Measurements from ENCODE around the gene FAM229A. TPM values are rescaled to one million over a fixed set of nuclear protein-coding genes. Genes with fewer than 3 reads are reported as not detected.
"Not testable (repeated sequence)": the region's sequence is repeated elsewhere in the genome, so short reads cannot be mapped to it uniquely, and the experiment has no call there.

The FAM229A gene
- 2.8 TPM for total RNA-seq
- long read RNA-seq, partial matches to known transcripts: 0 of 1 reads
- long read RNA-seq, other reads (novel, unspliced or antisense): 0 of 1 reads

GRCh38 chr1:32362474-32363313 lies at the start of gene FAM229A, which contains the start of gene TSSK3:
FAM229A (minus strand) TSS chr1:32362485; CDS start chr1:32362091, 394 bp downstream.
TSSK3 (plus strand) TSS chr1:32362539; CDS start chr1:32362702, 163 bp downstream.
- no peak for DNase-seq
- ATAC-seq: peak; percentile 31
- intact Hi-C loops (cut with micrococcal nuclease): no loop called here

- no peak for ATAC-seq
- intact Hi-C loops (cut with micrococcal nuclease): no loop called here
Observed at GRCh38 chr1:32411261-32411660, 49.0 kb upstream of the FAM229A start.

GRCh38 chr1:32406629-32407111 lies 44.4 kb upstream of the FAM229A start:
- no peak for DNase-seq
- intact Hi-C loops (cut with micrococcal nuclease): no loop called here
- ATAC-seq: no peak

More at GRCh38 chr1:32411261-32411660, 49.0 kb upstream of the FAM229A start:
- DNase-seq: no peak

GRCh38 chr1:32405672-32406467 lies 43.6 kb upstream of the FAM229A start:
- DNase-seq: no peak
- intact Hi-C loops (cut with micrococcal nuclease): no loop called here
- ATAC-seq: no peak

- intact Hi-C loops (cut with micrococcal nuclease): no loop called here
- ATAC-seq: no peak
- DNase-seq: no peak
Observed at GRCh38 chr1:32404946-32405345, 42.7 kb upstream of the FAM229A start.

- DNase-seq (peak; percentile 91), ATAC-seq (peak; percentile 98)
- intact Hi-C loops (cut with micrococcal nuclease): no loop called here
Observed at GRCh38 chr1:32400876-32401631, 38.8 kb upstream of the FAM229A start.

- intact Hi-C loops (cut with micrococcal nuclease): no loop called here
- ATAC-seq (no peak), DNase-seq (no peak)
Observed at GRCh38 chr1:32399843-32400242, 37.6 kb upstream of the FAM229A start.

- DNase-seq: no peak
- ATAC-seq: no peak
- intact Hi-C loops (cut with micrococcal nuclease): no loop called here
Observed at GRCh38 chr1:32398401-32398800, 36.1 kb upstream of the FAM229A start.

GRCh38 chr1:32396524-32396923 lies 34.2 kb upstream of the FAM229A start:
- intact Hi-C loops (cut with micrococcal nuclease); ATAC-seq; DNase-seq: not testable (repeated sequence)

GRCh38 chr1:32394890-32395432 lies 32.7 kb upstream of the FAM229A start:
- DNase-seq: no peak
- intact Hi-C loops (cut with micrococcal nuclease): no loop called here
- ATAC-seq: peak; percentile 2

GRCh38 chr1:32394141-32394889 lies 32.0 kb upstream of the FAM229A start, which contains the start of gene BSDC1:
BSDC1 (minus strand) TSS chr1:32394441; CDS start chr1:32394414, 27 bp downstream.
- ATAC-seq (peak; percentile 98), DNase-seq (peak; percentile 97)
- intact Hi-C loops (cut with micrococcal nuclease): no loop called here

- intact Hi-C loops (cut with micrococcal nuclease): no loop called here
- DNase-seq: no peak
Observed at GRCh38 chr1:32393832-32394140, 31.5 kb upstream of the FAM229A start.

GRCh38 chr1:32393136-32393535 lies 30.9 kb upstream of the FAM229A start:
- intact Hi-C loops (cut with micrococcal nuclease): no loop called here
- no peak for ATAC-seq

More at GRCh38 chr1:32393832-32394140, 31.5 kb upstream of the FAM229A start:
- peak; percentile 25 for ATAC-seq

GRCh38 chr1:32392325-32392724 lies 30.0 kb upstream of the FAM229A start:
- intact Hi-C loops (cut with micrococcal nuclease): no loop called here
- no peak for ATAC-seq

More at GRCh38 chr1:32393136-32393535, 30.9 kb upstream of the FAM229A start:
- DNase-seq: no peak

GRCh38 chr1:32390904-32391870 lies 28.9 kb upstream of the FAM229A start:
- ATAC-seq (no peak), DNase-seq (no peak)
- intact Hi-C loops (cut with micrococcal nuclease): no loop called here

More at GRCh38 chr1:32392325-32392724, 30.0 kb upstream of the FAM229A start:
- DNase-seq: no peak

GRCh38 chr1:32388641-32389040 lies 26.4 kb upstream of the FAM229A start:
- DNase-seq (no peak), ATAC-seq (no peak)
- intact Hi-C loops (cut with micrococcal nuclease): no loop called here
